GM21723 (cell line): ENCODE measurements around the gene LETM1.
A peak's percentile ranks its signal among the peaks of the same experiment; 100 is the strongest.
"Not testable (repeated sequence)": the region's sequence is repeated elsewhere in the genome, so short reads cannot be mapped to it uniquely, and the experiment has no call there.

Experiments
- ATAC-seq: cut with Tn5 transposase; IDR thresholded peaks from one replicate; pipeline ENCODE4 v1.9.1; 2021; ENCODE audit warnings: mild to moderate bottlenecking, moderate library complexity; ENCODE audit not compliant: unreplicated experiment

LETM1 gene

GRCh38 chr4:1852904-1853623 is 2.9 kb downstream of the LETM1 start:
- no peak for ATAC-seq

GRCh38 chr4:1851575-1852410 is 4.2 kb downstream of the LETM1 start:
- ATAC-seq = no peak

GRCh38 chr4:1851160-1851559 is 4.8 kb downstream of the LETM1 start:
- ATAC-seq = no peak

DNA sequence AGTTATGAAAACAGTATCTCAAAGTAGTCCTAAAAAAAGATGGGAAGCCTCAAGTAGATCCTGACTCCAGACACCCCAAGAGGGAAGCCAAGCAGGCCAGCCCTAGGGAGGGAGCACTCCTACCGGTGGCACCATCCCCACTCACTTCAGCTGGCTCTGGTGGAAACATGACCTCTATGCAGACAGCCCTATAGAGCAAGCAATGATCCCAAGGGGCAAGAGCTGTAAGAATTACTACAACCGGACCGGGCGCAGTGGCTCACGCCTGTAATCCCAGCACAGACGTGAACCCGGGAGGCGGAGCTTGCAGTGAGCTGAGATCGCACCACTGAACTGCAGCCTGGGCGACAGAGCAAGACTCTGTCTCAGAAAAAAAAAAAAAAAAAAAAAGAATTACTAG is 5.7 kb downstream of the LETM1 start:
- ATAC-seq = no peak

DNA sequence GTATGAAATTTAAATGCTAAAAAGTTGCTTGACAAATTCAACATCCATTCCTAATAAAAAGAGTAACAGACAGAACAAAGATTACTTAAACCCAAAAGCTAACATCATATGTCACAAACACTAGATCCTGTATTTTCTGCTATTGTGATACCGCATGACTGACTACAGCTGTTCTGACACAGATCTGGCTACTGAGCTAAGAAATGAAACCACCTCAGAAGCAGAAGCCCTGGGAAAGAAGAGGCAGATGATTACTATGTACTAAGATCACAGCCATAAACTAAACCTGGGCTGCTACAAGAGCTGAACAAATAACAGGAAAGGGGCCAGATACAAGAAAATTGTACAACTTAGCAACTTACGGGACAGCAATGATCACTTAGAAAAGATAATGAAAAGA is 9.4 kb downstream of the LETM1 start:
- ATAC-seq = no peak

- ATAC-seq = not testable (repeated sequence)
Observed at GRCh38 chr4:1844618-1845017, 11.3 kb downstream of the LETM1 start.

GRCh38 chr4:1843852-1844251 is 12.1 kb downstream of the LETM1 start:
- ATAC-seq = no peak

GRCh38 chr4:1842993-1843448 is 12.9 kb downstream of the LETM1 start:
- ATAC-seq = no peak

- ATAC-seq = no peak
Observed at GRCh38 chr4:1842339-1842895, 13.5 kb downstream of the LETM1 start.

DNA sequence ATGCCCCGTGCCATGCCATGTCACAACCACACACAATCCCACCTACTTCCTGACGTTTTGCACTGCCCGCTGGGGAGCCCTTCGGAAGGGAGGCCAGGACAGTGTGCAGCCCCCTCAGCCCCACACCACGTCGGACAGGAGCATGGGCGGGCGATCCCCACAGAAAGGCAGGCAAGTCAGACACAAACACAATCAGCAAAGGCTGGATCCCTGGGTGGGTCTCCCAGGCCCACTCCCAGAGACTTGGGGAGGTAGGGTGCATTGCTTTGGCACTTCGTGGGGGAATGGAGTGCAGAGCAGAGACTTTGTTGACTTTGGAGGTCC is 14.1 kb downstream of the LETM1 start:
- ATAC-seq = no peak

DNA sequence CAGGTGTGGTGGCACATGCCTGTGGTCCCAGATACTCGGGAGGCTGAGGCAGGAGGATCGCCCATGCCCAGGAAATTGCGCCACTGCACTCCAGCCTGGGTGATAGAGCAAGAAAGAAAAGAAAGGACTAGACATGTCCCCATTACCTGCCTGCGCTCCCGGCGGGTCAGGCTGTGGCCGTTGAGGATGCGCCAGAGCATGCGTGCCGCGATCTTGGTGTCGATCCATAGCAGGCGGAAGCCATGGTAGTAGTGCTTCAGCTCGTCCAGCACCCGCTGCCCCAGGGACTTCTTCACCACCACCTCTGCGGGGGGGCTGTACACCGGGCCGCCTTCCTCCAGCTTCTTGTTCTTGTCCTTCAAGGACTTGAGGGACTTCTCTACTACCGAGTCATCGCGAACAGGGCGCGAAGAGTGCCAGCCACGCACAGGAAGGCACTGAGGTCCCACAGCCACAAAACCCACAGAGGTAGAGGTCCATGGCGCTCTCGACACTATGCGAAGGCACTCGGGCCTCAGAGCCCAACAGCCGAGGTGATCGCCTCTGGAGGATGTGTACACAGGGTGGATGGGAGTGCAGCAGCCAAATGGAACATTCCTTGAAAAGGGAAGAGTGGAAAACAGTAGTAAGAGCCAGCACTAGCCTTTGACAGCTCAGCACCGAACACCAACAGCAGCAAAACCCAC is 14.6 kb downstream of the LETM1 start:
- ATAC-seq = no peak

GRCh38 chr4:1839282-1839681 is 16.7 kb downstream of the LETM1 start:
- no peak for ATAC-seq

DNA sequence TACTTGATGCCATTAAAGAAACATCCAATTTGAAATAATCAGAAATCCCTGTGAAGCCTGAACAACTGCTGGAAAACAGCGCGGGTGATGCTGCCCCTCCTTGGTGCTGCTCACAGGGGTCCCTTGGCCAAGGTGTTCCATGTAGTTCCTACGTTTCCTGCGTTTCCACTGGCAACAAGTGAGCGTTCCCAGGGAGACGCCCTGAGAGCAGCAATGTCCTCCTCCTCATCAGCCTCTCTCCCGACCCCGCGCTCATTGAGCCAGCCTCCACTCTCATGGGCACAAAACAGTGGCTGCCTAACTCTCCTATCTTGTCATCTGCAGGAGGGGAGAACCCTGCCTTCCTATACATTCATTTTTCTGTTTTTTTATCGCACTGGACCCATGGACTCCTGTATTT is 18.9 kb downstream of the LETM1 start:
- no peak for ATAC-seq

GRCh38 chr4:1836650-1837049 is 19.3 kb downstream of the LETM1 start:
- no peak for ATAC-seq

GRCh38 chr4:1835836-1836235 is 20.1 kb downstream of the LETM1 start:
- ATAC-seq = not testable (repeated sequence)

GRCh38 chr4:1834047-1834775 is 21.7 kb downstream of the LETM1 start:
- peak; percentile 68 for ATAC-seq

GRCh38 chr4:1833307-1834046 is 22.5 kb downstream of the LETM1 start:
- ATAC-seq = peak; percentile 18

DNA sequence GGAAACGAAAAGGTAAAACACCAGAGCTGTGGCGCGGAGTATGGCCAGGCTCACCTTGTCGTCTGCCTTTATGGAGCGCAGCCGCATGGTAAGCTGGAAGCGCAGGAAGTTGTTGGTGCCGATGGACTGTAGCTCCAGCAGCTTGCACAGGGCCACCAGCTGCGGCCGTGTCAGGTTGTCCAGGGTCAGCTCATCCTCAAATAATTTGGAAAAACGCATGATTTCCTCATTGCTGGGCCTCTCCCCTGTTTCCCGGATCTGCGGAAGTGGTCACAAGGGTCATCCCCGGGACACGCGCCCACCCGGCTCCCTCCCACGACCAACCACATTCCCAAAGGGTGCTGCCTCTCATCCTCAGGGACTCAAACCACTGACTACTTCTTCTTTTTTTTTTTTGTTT is 23.3 kb downstream of the LETM1 start:
- ATAC-seq = no peak

DNA sequence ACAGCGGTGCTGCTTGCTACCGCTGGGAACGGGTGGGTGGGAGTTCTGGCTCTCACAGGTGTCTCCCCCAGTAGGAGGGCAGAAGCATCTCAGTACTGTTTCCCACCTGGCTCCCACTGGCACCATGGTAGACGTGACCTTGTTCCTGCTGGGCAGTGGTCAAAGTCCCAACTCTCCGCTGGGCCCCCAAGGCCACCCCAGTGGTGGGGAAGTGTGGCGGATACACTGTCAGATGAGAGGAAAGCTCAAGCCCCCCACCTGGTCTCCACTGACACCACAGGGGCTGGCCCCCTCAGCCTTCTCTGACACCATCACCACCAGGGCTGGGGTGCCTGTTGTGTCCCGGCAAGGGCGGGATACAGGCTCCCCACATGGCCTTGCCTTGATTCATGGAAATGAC is 24.6 kb downstream of the LETM1 start:
- ATAC-seq = no peak

DNA sequence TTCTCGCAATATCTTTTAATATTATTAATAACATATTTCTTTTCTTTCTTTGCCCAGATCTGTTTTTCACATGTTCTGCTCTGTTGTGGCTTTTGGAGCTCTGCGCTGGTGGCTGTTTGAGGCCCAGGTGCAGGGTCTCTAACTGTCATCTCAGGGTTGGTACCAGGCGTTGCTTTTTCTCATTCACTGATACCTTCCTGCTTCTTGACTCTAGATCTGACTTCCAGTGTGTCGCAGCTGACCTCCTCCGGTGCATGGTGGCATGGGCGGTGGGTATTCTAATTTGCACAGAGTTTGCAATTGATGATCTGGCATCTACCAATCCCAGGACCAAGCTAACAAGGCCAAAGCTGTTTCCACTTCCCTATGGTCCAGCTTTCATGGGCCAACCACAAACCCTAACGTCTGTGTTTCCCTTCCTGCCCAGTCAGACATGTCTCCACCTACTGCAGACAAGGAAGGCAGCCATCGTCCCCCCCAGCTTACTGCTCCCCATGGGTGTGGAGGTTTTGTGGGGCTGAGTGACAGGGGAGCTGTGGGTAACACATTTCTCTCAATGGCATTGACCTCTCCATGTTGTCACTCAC is 25.2 kb downstream of the LETM1 start:
- ATAC-seq = no peak
